Glutamatergic neuron (in vitro differentiated cells): Measurements from ENCODE around the gene NLRC3. TPM values are rescaled to one million over a fixed set of nuclear protein-coding genes. Genes with fewer than 3 reads are reported as not detected.
"Not testable (repeated sequence)": the region's sequence is repeated elsewhere in the genome, so short reads cannot be mapped to it uniquely, and the experiment has no call there.

Experiments
- DNase-seq: peaks from one replicate; pipeline ENCODE4 v3.0.0; 2022
- H3K27ac Mint-ChIP-seq: one replicate; pipeline ENCODE4 v1.8.0; 2020; ENCODE audit warnings: mild to moderate bottlenecking, mixed read lengths, inconsistent platforms; ENCODE audit not compliant: unreplicated experiment
- H3K27me3 Mint-ChIP-seq: one replicate; pipeline ENCODE4 v1.8.0; 2020; ENCODE audit warnings: mild to moderate bottlenecking, moderate library complexity, mixed read lengths, inconsistent platforms; ENCODE audit not compliant: unreplicated experiment
- H3K36me3 Mint-ChIP-seq: one replicate; pipeline ENCODE4 v1.8.0; 2020; ENCODE audit warnings: mild to moderate bottlenecking, mixed read lengths, inconsistent platforms; ENCODE audit not compliant: unreplicated experiment
- H3K4me1 Mint-ChIP-seq: one replicate; pipeline ENCODE4 v1.8.0; 2020; ENCODE audit warnings: mild to moderate bottlenecking, low read depth, mixed read lengths, inconsistent platforms; ENCODE audit not compliant: unreplicated experiment
- H3K4me3 Mint-ChIP-seq: one replicate; pipeline ENCODE4 v1.8.0; 2020; ENCODE audit warnings: mild to moderate bottlenecking, mixed read lengths, inconsistent platforms; ENCODE audit not compliant: unreplicated experiment
- H3K9me3 Mint-ChIP-seq: one replicate; pipeline ENCODE4 v1.8.0; 2020; ENCODE audit warnings: mild to moderate bottlenecking, moderate library complexity, mixed read lengths, inconsistent platforms; ENCODE audit not compliant: unreplicated experiment
- CTCF ChIP-seq: fragments of 200-600 bp; sonication (generic); IDR thresholded peaks from one replicate; pipeline ENCODE4 v1.5.0; 2021; ENCODE audit not compliant: partially characterized antibody, unreplicated experiment
- total RNA-seq: library from RNA; stranded (reverse); fragmentation: NEBNext Ultra II Directional; extraction: Animal tissue kit (Norgen Biotek cat#: 25700); gene quantifications from one replicate; pipeline ENCODE4 v1.2.1, GENCODE V29; 2021; ENCODE audit not compliant: unreplicated experiment

NLRC3 gene
- total RNA-seq, 1 donor from 2014 or later: not detected

GRCh38 chr16:3532741-3533140 is 44.5 kb downstream of the NLRC3 start:
- Mint-ChIP-seq H3K27ac (no peak overlapping the region), H3K27me3 (peaks cover 5% of the 10 kb centered on the region)

GRCh38 chr16:3530371-3530914 is 46.8 kb downstream of the NLRC3 start:
- no peak for DNase-seq
- H3K4me1 Mint-ChIP-seq: peaks cover 2% of the 10 kb centered on the region
- peaks cover 14% of the 10 kb centered on the region for H3K36me3 Mint-ChIP-seq
- H3K27me3 Mint-ChIP-seq: peaks cover 5% of the 10 kb centered on the region
- H3K4me3 Mint-ChIP-seq: no peak overlapping the region
- H3K9me3 Mint-ChIP-seq: peaks cover 2% of the 10 kb centered on the region
- no peak for TF ChIP-seq CTCF
- no peak overlapping the region for H3K27ac Mint-ChIP-seq

More at GRCh38 chr16:3532741-3533140, 44.5 kb downstream of the NLRC3 start:
- H3K36me3 Mint-ChIP-seq: peaks cover 10% of the 10 kb centered on the region
- H3K9me3 Mint-ChIP-seq: peaks cover 2% of the 10 kb centered on the region
- no peak overlapping the region for H3K4me3 Mint-ChIP-seq
- DNase-seq: no peak
- peaks cover 2% of the 10 kb centered on the region for H3K4me1 Mint-ChIP-seq
- TF ChIP-seq CTCF: no peak

- H3K27ac Mint-ChIP-seq: no peak overlapping the region
- no peak for DNase-seq
- no peak for TF ChIP-seq CTCF
- peaks cover 2% of the 10 kb centered on the region for H3K9me3 Mint-ChIP-seq
- H3K27me3 Mint-ChIP-seq: peaks cover 6% of the 10 kb centered on the region
- H3K4me3 Mint-ChIP-seq: no peak overlapping the region
- H3K36me3 Mint-ChIP-seq: peaks cover 14% of the 10 kb centered on the region
- no peaks in the 10 kb centered on the region for H3K4me1 Mint-ChIP-seq
Observed at GRCh38 chr16:3529175-3529574, 48.0 kb downstream of the NLRC3 start.

- Mint-ChIP-seq H3K27me3 (peaks cover 2% of the 10 kb centered on the region), H3K9me3 (peaks cover 2% of the 10 kb centered on the region), H3K27ac (no peak overlapping the region), H3K4me1 (no peaks in the 10 kb centered on the region), H3K36me3 (peaks cover 14% of the 10 kb centered on the region), H3K4me3 (no peak overlapping the region)
- DNase-seq: no peak
- no peak for TF ChIP-seq CTCF
Observed at GRCh38 chr16:3528406-3528805, 48.8 kb downstream of the NLRC3 start.

- H3K9me3 Mint-ChIP-seq, H3K4me1 Mint-ChIP-seq, H3K27ac Mint-ChIP-seq, H3K27me3 Mint-ChIP-seq: not testable (repeated sequence)
- DNase-seq: peak; percentile 82
- peak overlapping the region; percentile 20 for H3K4me3 Mint-ChIP-seq
- peak; percentile 65 for TF ChIP-seq CTCF
- H3K36me3 Mint-ChIP-seq: peaks cover 14% of the 10 kb centered on the region
Observed at GRCh38 chr16:3527216-3527829, 49.9 kb downstream of the NLRC3 start.
